Activated CD4-positive, alpha-beta T cell treated with anti-CD3 and anti-CD28 coated beads, Interleukin-2, amount 10 ng/mL, durations not matched to agents 24 days and 14 days (primary cell): ENCODE measurements around the gene PBX3. TPM values are rescaled to one million over a fixed set of nuclear protein-coding genes. Genes with fewer than 3 reads are reported as not detected.

Experiments
- DNase-seq: peaks from one replicate; pipeline ENCODE4 v3.0.0; 2022
- H3K27ac Mint-ChIP-seq: one replicate; pipeline ENCODE4 v1.8.0; 2022; ENCODE audit warnings: mild to moderate bottlenecking, mixed read lengths
- H3K27me3 Mint-ChIP-seq: one replicate; pipeline ENCODE4 v1.8.0; 2022; ENCODE audit warnings: mixed read lengths
- H3K36me3 Mint-ChIP-seq: one replicate; pipeline ENCODE4 v1.8.0; 2022; ENCODE audit warnings: low read depth, mild to moderate bottlenecking, mixed read lengths
- H3K4me1 Mint-ChIP-seq: one replicate; pipeline ENCODE4 v1.8.0; 2021; ENCODE audit warnings: mixed read lengths
- H3K4me3 Mint-ChIP-seq: one replicate; pipeline ENCODE4 v1.8.0; 2022; ENCODE audit warnings: mild to moderate bottlenecking, moderate library complexity, mixed read lengths
- H3K9me3 Mint-ChIP-seq: one replicate; pipeline ENCODE4 v1.8.0; 2021; ENCODE audit warnings: mixed read lengths
- intact Hi-C: fragments of 100-400 bp; cut with micrococcal nuclease; formaldehyde crosslinking; loops from one replicate; pipeline ENCODE4 v1.15.1; 2023
- total RNA-seq: library from RNA; stranded (reverse); gene quantifications from 2 replicates; pipeline ENCODE4 v1.2.3, GENCODE V29; 2022

The PBX3 gene
- total RNA-seq, 1 donor from 2014 or later, result 27.7 TPM

GRCh38 chr9:125825762-125826161 lies 78.6 kb downstream of the PBX3 start:
- Mint-ChIP-seq H3K27ac (no peak overlapping the region), H3K27me3 (no peaks in the 10 kb centered on the region)

DNA sequence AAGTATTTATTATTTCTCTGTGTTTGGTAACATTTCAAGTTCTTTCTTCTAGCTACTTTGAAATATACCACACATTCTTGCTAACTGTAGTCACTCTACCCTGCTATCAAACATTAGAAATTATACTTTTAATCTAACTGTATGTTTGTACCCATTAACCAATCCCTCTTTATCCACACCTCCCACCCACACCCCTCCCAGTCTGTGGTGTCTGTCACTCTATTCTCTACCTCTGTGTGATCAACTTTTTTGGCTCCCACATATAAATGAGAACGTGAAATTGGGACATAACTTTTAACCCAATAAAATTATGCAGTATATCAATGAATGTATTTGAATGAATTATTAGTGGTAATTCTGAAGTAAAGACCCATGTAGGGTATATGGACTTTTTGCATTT lies 79.7 kb downstream of the PBX3 start:
- no peaks in the 10 kb centered on the region for H3K27me3 Mint-ChIP-seq
- intact Hi-C loops, result loop anchor here (5.0 to 10.0 kb wide), 2 partner anchors 70 to 192 kb away; no protein-coding TSS in a partner anchor
- H3K4me1 Mint-ChIP-seq, result peaks cover 21% of the 10 kb centered on the region
- DNase-seq, result no peak
- H3K27ac Mint-ChIP-seq, result no peak overlapping the region
- H3K9me3 Mint-ChIP-seq, result no peaks in the 10 kb centered on the region
- no peak overlapping the region for H3K4me3 Mint-ChIP-seq
- H3K36me3 Mint-ChIP-seq, result no peaks in the 10 kb centered on the region

More at GRCh38 chr9:125825762-125826161, 78.6 kb downstream of the PBX3 start:
- Mint-ChIP-seq H3K4me3 (no peak overlapping the region), H3K36me3 (no peaks in the 10 kb centered on the region), H3K9me3 (no peaks in the 10 kb centered on the region), H3K4me1 (peaks cover 17% of the 10 kb centered on the region)
- no peak for DNase-seq
- intact Hi-C loops, result loop anchor here (5.0 to 10.0 kb wide), 2 partner anchors 68 to 191 kb away; no protein-coding TSS in a partner anchor

DNA sequence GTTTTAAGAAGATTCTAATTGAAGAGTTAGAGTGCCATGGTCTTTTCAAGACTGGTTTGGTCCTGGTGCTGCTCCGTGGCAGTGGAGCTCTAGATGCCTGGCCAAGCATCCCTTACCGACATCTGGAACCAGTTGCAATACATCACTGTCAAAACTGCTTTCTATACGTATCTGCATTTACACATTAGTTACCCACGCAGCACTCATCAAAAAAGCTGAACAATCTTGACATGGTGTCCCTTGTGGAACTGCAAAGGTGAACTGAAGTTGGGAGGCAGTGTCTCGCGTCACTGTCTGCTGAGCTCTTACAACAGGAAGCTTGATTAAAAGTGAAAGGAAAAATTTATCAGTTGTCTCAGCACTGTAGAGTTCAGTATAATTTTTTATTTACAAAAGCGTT lies 82.6 kb downstream of the PBX3 start:
- intact Hi-C loops, result loop anchor here (5.0 to 10.0 kb wide), 2 partner anchors 72 to 195 kb away; no protein-coding TSS in a partner anchor
- Mint-ChIP-seq H3K36me3 (no peaks in the 10 kb centered on the region), H3K27me3 (no peaks in the 10 kb centered on the region), H3K9me3 (no peaks in the 10 kb centered on the region), H3K27ac (peak overlapping the region; percentile 29), H3K4me3 (peak overlapping the region; percentile 79), H3K4me1 (peaks cover 11% of the 10 kb centered on the region)
- peak; percentile 82 for DNase-seq

DNA sequence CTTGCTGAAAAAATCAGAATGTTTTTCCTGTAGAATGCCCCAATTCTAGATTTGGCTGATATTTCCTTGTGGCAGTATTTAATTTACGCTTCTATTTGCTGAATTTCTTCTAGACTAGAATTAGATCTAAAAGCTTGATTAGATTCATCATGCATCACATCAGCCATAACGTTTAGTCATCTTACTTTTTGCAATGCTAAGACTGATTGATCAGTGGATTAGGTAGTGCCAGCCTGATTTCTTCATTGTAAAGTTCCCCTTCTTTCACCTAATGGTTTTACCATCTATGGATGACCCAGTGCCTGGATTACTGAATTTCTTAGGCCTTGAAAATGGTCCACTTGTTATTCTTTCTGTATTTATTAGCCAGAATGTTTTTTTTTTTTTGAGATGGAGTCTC lies 83.9 kb downstream of the PBX3 start:
- no peaks in the 10 kb centered on the region for H3K36me3 Mint-ChIP-seq
- peaks cover 11% of the 10 kb centered on the region for H3K4me1 Mint-ChIP-seq
- no peaks in the 10 kb centered on the region for H3K9me3 Mint-ChIP-seq
- H3K4me3 Mint-ChIP-seq, result peak overlapping the region; percentile 55
- H3K27me3 Mint-ChIP-seq, result no peaks in the 10 kb centered on the region
- DNase-seq, result no peak
- no peak overlapping the region for H3K27ac Mint-ChIP-seq
- intact Hi-C loops, result no loop called here

GRCh38 chr9:125831616-125832015 lies 84.4 kb downstream of the PBX3 start:
- H3K4me3 Mint-ChIP-seq, result no peak overlapping the region
- intact Hi-C loops, result no loop called here
- no peaks in the 10 kb centered on the region for H3K36me3 Mint-ChIP-seq
- H3K27ac Mint-ChIP-seq, result no peak overlapping the region
- peaks cover 11% of the 10 kb centered on the region for H3K4me1 Mint-ChIP-seq
- H3K9me3 Mint-ChIP-seq, result no peaks in the 10 kb centered on the region
- H3K27me3 Mint-ChIP-seq, result no peaks in the 10 kb centered on the region
- DNase-seq, result no peak

- H3K4me3 Mint-ChIP-seq, result no peak overlapping the region
- no peaks in the 10 kb centered on the region for H3K27me3 Mint-ChIP-seq
- peaks cover 6% of the 10 kb centered on the region for H3K4me1 Mint-ChIP-seq
- intact Hi-C loops, result no loop called here
- no peaks in the 10 kb centered on the region for H3K9me3 Mint-ChIP-seq
- no peak for DNase-seq
- no peaks in the 10 kb centered on the region for H3K36me3 Mint-ChIP-seq
- no peak overlapping the region for H3K27ac Mint-ChIP-seq
Observed at GRCh38 chr9:125835655-125836054, 88.5 kb downstream of the PBX3 start.

DNA sequence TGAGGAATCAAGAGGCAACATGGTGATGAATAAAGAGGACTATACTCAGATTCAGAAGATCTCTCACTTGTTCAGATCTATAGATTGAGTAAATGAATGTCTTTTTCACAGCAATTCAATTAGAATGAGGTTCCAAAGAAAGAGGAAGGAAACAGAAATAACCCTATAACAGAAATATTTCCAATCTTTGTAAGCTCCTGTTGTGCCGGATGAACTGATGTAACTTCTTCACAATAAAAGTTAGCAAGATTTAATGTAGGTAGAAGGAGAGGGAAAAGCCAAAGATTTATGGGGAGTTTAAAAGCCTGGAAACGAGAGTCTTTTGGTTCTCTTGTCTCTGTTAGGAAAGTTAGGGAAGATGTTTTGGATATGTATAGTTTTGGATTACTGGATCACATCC lies 92.1 kb downstream of the PBX3 start:
- DNase-seq, result no peak
- Mint-ChIP-seq H3K27me3 (no peaks in the 10 kb centered on the region), H3K4me1 (no peaks in the 10 kb centered on the region), H3K36me3 (no peaks in the 10 kb centered on the region), H3K9me3 (no peaks in the 10 kb centered on the region), H3K27ac (no peak overlapping the region), H3K4me3 (no peak overlapping the region)
- intact Hi-C loops, result no loop called here

DNA sequence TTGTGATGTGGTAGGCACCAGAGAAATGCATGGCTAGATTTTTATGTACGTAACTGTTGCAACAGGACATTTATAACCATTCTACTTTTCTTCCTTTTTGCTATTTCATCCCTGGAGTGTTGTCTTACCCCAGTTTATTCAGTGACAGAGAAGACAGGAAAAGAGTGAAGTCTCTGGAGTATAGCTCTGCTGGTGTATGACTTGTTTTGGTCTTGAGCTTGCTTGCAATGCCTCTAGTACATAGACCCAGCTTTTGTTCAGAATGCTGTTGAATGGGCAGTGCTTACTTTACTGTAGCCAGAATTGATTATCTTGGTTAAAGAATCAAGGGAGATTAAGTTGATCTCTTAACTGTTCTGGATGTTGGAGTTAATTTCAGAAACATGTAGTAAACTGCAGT lies 94.3 kb downstream of the PBX3 start:
- DNase-seq, result no peak
- H3K27me3 Mint-ChIP-seq, result no peaks in the 10 kb centered on the region
- H3K27ac Mint-ChIP-seq, result no peak overlapping the region
- H3K4me3 Mint-ChIP-seq, result no peak overlapping the region
- intact Hi-C loops, result no loop called here
- H3K36me3 Mint-ChIP-seq, result no peaks in the 10 kb centered on the region
- no peaks in the 10 kb centered on the region for H3K9me3 Mint-ChIP-seq
- H3K4me1 Mint-ChIP-seq, result no peaks in the 10 kb centered on the region

- Mint-ChIP-seq H3K9me3 (no peaks in the 10 kb centered on the region), H3K27me3 (no peaks in the 10 kb centered on the region), H3K36me3 (no peaks in the 10 kb centered on the region), H3K4me1 (no peaks in the 10 kb centered on the region), H3K4me3 (no peak overlapping the region), H3K27ac (no peak overlapping the region)
- DNase-seq, result no peak
- intact Hi-C loops, result no loop called here
Observed at GRCh38 chr9:125842242-125842641, 95.1 kb downstream of the PBX3 start.

GRCh38 chr9:125843646-125844045 lies 96.5 kb downstream of the PBX3 start:
- no peak for DNase-seq
- no peak overlapping the region for H3K4me3 Mint-ChIP-seq
- no peaks in the 10 kb centered on the region for H3K9me3 Mint-ChIP-seq
- no peaks in the 10 kb centered on the region for H3K27me3 Mint-ChIP-seq
- no peaks in the 10 kb centered on the region for H3K36me3 Mint-ChIP-seq
- H3K4me1 Mint-ChIP-seq, result no peaks in the 10 kb centered on the region
- no peak overlapping the region for H3K27ac Mint-ChIP-seq
- intact Hi-C loops, result no loop called here

DNA sequence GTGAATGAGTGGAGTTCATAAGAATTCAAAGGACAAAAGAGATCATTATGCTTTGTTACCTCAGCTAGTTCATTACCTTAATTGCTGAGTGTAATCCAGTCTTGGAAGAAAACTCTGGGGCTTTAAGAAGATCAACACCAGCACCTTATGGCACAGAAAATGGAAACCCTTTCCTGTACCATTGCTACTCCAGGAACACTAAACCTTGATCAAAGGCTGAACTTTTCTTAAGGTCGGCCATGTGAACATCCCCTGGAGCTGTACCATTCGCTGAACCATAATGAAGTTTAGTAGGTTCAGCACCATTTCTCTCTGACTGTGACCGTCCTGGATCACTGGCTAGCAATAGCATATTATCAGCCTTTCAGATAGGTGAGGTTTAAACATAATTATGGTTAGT lies 97.4 kb downstream of the PBX3 start:
- H3K27me3 Mint-ChIP-seq, result peaks cover 2% of the 10 kb centered on the region
- no peaks in the 10 kb centered on the region for H3K4me1 Mint-ChIP-seq
- DNase-seq, result no peak
- intact Hi-C loops, result no loop called here
- H3K36me3 Mint-ChIP-seq, result no peaks in the 10 kb centered on the region
- H3K4me3 Mint-ChIP-seq, result no peak overlapping the region
- H3K27ac Mint-ChIP-seq, result no peak overlapping the region
- no peaks in the 10 kb centered on the region for H3K9me3 Mint-ChIP-seq

- Mint-ChIP-seq H3K4me3 (no peak overlapping the region), H3K9me3 (no peaks in the 10 kb centered on the region), H3K27me3 (peaks cover 2% of the 10 kb centered on the region), H3K27ac (no peak overlapping the region), H3K4me1 (no peaks in the 10 kb centered on the region), H3K36me3 (no peaks in the 10 kb centered on the region)
- DNase-seq, result no peak
- intact Hi-C loops, result no loop called here
Observed at GRCh38 chr9:125845271-125845808, 98.2 kb downstream of the PBX3 start.

GRCh38 chr9:125847735-125848134 lies 100.6 kb downstream of the PBX3 start:
- no peaks in the 10 kb centered on the region for H3K36me3 Mint-ChIP-seq
- no peaks in the 10 kb centered on the region for H3K9me3 Mint-ChIP-seq
- no peak overlapping the region for H3K27ac Mint-ChIP-seq
- no peaks in the 10 kb centered on the region for H3K4me1 Mint-ChIP-seq
- intact Hi-C loops, result no loop called here
- H3K27me3 Mint-ChIP-seq, result peaks cover 2% of the 10 kb centered on the region
- DNase-seq, result no peak
- H3K4me3 Mint-ChIP-seq, result no peak overlapping the region

DNA sequence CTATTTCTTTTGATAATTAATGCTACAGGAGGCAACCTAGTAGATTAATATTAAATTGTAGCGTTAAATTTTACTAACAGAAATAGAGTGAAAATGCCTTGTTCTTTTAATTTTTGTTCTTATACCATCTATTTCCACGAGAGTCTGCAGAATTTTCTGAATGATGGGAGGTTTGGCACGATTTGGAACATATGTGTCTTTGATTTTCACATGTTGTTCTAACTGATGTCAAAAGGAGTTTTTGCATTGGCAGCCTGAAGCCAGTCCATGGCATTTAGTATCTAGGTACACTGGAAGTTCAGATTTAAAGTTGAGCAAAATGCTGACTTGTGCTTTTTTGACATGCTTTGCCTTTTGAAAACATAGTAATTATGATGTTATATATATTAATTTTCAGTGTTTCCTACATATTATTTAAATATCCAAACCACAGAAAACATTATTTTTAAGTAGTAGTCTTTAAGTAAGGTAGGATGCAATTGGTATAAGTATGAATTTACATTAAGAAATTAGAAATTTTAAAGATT lies 103.0 kb downstream of the PBX3 start:
- no peaks in the 10 kb centered on the region for H3K9me3 Mint-ChIP-seq
- H3K4me1 Mint-ChIP-seq, result peaks cover 5% of the 10 kb centered on the region
- peaks cover 2% of the 10 kb centered on the region for H3K27me3 Mint-ChIP-seq
- no peak for DNase-seq
- H3K36me3 Mint-ChIP-seq, result no peaks in the 10 kb centered on the region
- no peak overlapping the region for H3K27ac Mint-ChIP-seq
- intact Hi-C loops, result loop anchor here (10.0 kb wide), 1 partner anchor 325 kb away; no protein-coding TSS in a partner anchor
- H3K4me3 Mint-ChIP-seq, result no peak overlapping the region

DNA sequence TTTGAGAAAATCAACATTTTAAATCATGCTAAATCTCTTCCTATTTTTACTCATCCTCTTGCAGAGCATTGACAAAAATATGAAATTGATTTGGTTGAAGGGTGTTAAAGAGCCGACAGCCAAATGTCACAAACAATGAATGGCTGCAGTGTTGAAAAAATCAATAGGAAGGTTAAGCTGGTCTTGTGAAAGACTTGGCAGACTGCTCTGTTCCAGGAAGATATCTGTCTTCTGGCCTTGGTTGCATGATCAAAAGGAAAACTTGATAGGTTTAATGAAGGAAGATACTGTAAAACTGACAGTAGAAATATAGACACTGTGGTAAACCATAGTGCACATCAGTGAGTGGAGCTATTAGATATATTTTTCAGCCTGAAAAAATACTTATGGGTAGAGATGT lies 103.6 kb downstream of the PBX3 start:
- peaks cover 7% of the 10 kb centered on the region for H3K4me1 Mint-ChIP-seq
- H3K4me3 Mint-ChIP-seq, result no peak overlapping the region
- no peak overlapping the region for H3K27ac Mint-ChIP-seq
- no peaks in the 10 kb centered on the region for H3K9me3 Mint-ChIP-seq
- no peak for DNase-seq
- intact Hi-C loops, result loop anchor here (10.0 kb wide), 1 partner anchor 326 kb away; no protein-coding TSS in a partner anchor
- H3K36me3 Mint-ChIP-seq, result no peaks in the 10 kb centered on the region
- peaks cover 2% of the 10 kb centered on the region for H3K27me3 Mint-ChIP-seq
